ENCODE measurements around the gene CHST8. TPM values are rescaled to one million over a fixed set of nuclear protein-coding genes. Genes with fewer than 3 reads are reported as not detected.
A peak's percentile ranks its signal among the peaks of the same experiment; 100 is the strongest.

The CHST8 gene
- total and polyA plus RNA-seq, 2 experiments from 2014 or later, result 9.3 to 38.2 TPM

- DNase-seq (ENCODE audit: low spot score), result peak; percentile 82
- Histone ChIP-seq H3K4me1 (ENCODE audit: insufficient read depth) (no peaks in the 10 kb centered on the region), H3K79me2 (replicated peaks; ENCODE audit: insufficient read depth) (no peaks in the 10 kb centered on the region)
Measured at GRCh38 chr19:33771384-33772101, 149.8 kb downstream of the CHST8 start.

DNA sequence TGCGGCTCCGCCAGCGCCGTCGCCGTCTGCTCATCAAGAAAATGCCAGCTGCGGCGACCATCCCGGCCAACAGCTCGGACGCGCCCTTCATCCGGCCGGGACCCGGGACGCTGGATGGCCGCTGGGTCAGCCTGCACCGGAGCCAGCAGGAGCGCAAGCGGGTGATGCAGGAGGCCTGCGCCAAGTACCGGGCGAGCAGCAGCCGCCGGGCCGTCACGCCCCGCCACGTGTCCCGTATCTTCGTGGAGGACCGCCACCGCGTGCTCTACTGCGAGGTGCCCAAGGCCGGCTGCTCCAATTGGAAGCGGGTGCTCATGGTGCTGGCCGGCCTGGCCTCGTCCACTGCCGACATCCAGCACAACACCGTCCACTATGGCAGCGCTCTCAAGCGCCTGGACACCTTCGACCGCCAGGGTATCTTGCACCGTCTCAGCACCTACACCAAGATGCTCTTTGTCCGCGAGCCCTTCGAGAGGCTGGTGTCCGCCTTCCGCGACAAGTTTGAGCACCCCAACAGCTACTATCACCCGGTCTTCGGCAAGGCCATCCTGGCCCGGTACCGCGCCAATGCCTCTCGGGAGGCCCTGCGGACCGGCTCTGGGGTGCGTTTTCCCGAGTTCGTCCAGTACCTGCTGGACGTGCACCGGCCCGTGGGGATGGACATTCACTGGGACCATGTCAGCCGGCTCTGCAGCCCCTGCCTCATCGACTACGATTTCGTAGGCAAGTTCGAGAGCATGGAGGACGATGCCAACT is 150.5 kb downstream of the CHST8 start:
- H3K4me1 Mint-ChIP-seq, result no peaks in the 10 kb centered on the region
- no peaks in the 10 kb centered on the region for H3K4me1 ChIP-seq (ENCODE audit: insufficient read depth)
- no peak overlapping the region for H3K27ac ChIP-seq (ENCODE audit: low read depth)
- no peaks in the 10 kb centered on the region for H3K27me3 ChIP-seq (ENCODE audit: insufficient read depth)
- peaks cover 10% of the 10 kb centered on the region for H3K27me3 Mint-ChIP-seq (ENCODE audit: insufficient read depth, low read depth, poor library complexity)
- H3K4me2 ChIP-seq, result no peak overlapping the region
- H3K9me2 ChIP-seq (ENCODE audit: insufficient read depth), result no peaks in the 10 kb centered on the region
- H3K27ac Mint-ChIP-seq, result no peak overlapping the region
- peaks cover 4% of the 10 kb centered on the region; the same call in 1 of the 2 replicates for H4K20me1 ChIP-seq (replicated peaks; ENCODE audit: insufficient read depth)
- H3K9me3 Mint-ChIP-seq, result no peaks in the 10 kb centered on the region
- H3K36me3 ChIP-seq (ENCODE audit: insufficient read depth), result no peaks in the 10 kb centered on the region
- no peak overlapping the region for H3K4me3 Mint-ChIP-seq
- DNase-seq (ENCODE audit: low spot score) (no peak), ATAC-seq (no peak)
- no peak overlapping the region for H3K4me3 ChIP-seq
- no peaks in the 10 kb centered on the region for H3K79me2 ChIP-seq (replicated peaks; ENCODE audit: insufficient read depth)
- H2AFZ ChIP-seq, result no peak overlapping the region
- H3F3A ChIP-seq (replicated peaks; ENCODE audit: low read depth), result no peaks in the 10 kb centered on the region
- peaks cover 6% of the 10 kb centered on the region; the same call in 2 of the 3 replicates for H3K36me3 Mint-ChIP-seq (ENCODE audit: low read depth)
- TF ChIP-seq, protein P1, sequence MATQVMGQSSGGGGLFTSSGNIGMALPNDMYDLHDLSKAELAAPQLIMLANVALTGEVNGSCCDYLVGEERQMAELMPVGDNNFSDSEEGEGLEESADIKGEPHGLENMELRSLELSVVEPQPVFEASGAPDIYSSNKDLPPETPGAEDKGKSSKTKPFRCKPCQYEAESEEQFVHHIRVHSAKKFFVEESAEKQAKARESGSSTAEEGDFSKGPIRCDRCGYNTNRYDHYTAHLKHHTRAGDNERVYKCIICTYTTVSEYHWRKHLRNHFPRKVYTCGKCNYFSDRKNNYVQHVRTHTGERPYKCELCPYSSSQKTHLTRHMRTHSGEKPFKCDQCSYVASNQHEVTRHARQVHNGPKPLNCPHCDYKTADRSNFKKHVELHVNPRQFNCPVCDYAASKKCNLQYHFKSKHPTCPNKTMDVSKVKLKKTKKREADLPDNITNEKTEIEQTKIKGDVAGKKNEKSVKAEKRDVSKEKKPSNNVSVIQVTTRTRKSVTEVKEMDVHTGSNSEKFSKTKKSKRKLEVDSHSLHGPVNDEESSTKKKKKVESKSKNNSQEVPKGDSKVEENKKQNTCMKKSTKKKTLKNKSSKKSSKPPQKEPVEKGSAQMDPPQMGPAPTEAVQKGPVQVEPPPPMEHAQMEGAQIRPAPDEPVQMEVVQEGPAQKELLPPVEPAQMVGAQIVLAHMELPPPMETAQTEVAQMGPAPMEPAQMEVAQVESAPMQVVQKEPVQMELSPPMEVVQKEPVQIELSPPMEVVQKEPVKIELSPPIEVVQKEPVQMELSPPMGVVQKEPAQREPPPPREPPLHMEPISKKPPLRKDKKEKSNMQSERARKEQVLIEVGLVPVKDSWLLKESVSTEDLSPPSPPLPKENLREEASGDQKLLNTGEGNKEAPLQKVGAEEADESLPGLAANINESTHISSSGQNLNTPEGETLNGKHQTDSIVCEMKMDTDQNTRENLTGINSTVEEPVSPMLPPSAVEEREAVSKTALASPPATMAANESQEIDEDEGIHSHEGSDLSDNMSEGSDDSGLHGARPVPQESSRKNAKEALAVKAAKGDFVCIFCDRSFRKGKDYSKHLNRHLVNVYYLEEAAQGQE (IDR thresholded peaks at IDR 0.05; ENCODE audit: unreplicated experiment), result no peak
- TF ChIP-seq, protein P2, sequence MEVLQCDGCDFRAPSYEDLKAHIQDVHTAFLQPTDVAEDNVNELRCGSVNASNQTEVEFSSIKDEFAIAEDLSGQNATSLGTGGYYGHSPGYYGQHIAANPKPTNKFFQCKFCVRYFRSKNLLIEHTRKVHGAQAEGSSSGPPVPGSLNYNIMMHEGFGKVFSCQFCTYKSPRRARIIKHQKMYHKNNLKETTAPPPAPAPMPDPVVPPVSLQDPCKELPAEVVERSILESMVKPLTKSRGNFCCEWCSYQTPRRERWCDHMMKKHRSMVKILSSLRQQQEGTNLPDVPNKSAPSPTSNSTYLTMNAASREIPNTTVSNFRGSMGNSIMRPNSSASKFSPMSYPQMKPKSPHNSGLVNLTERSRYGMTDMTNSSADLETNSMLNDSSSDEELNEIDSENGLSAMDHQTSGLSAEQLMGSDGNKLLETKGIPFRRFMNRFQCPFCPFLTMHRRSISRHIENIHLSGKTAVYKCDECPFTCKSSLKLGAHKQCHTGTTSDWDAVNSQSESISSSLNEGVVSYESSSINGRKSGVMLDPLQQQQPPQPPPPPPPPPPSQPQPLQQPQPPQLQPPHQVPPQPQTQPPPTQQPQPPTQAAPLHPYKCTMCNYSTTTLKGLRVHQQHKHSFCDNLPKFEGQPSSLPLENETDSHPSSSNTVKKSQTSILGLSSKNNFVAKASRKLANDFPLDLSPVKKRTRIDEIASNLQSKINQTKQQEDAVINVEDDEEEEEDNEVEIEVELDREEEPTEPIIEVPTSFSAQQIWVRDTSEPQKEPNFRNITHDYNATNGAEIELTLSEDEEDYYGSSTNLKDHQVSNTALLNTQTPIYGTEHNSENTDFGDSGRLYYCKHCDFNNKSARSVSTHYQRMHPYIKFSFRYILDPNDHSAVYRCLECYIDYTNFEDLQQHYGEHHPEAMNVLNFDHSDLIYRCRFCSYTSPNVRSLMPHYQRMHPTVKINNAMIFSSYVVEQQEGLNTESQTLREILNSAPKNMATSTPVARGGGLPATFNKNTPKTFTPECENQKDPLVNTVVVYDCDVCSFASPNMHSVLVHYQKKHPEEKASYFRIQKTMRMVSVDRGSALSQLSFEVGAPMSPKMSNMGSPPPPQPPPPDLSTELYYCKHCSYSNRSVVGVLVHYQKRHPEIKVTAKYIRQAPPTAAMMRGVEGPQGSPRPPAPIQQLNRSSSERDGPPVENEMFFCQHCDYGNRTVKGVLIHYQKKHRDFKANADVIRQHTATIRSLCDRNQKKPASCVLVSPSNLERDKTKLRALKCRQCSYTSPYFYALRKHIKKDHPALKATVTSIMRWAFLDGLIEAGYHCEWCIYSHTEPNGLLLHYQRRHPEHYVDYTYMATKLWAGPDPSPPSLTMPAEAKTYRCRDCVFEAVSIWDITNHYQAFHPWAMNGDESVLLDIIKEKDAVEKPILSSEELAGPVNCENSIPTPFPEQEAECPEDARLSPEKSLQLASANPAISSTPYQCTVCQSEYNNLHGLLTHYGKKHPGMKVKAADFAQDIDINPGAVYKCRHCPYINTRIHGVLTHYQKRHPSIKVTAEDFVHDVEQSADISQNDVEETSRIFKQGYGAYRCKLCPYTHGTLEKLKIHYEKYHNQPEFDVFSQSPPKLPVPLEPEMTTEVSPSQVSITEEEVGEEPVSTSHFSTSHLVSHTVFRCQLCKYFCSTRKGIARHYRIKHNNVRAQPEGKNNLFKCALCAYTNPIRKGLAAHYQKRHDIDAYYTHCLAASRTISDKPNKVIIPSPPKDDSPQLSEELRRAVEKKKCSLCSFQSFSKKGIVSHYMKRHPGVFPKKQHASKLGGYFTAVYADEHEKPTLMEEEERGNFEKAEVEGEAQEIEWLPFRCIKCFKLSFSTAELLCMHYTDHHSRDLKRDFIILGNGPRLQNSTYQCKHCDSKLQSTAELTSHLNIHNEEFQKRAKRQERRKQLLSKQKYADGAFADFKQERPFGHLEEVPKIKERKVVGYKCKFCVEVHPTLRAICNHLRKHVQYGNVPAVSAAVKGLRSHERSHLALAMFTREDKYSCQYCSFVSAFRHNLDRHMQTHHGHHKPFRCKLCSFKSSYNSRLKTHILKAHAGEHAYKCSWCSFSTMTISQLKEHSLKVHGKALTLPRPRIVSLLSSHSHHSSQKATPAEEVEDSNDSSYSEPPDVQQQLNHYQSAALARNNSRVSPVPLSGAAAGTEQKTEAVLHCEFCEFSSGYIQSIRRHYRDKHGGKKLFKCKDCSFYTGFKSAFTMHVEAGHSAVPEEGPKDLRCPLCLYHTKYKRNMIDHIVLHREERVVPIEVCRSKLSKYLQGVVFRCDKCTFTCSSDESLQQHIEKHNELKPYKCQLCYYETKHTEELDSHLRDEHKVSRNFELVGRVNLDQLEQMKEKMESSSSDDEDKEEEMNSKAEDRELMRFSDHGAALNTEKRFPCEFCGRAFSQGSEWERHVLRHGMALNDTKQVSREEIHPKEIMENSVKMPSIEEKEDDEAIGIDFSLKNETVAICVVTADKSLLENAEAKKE (CRISPR knock-in tag; IDR thresholded peaks at IDR 0.05), result no peak
- TF ChIP-seq ZNF114 (CRISPR knock-in tag; IDR thresholded peaks at IDR 0.05), result no peak

More at GRCh38 chr19:33771384-33772101, 149.8 kb downstream of the CHST8 start:
- no peak overlapping the region for H3K4me2 ChIP-seq
- peaks cover 6% of the 10 kb centered on the region; the same call in 2 of the 3 replicates for H3K36me3 Mint-ChIP-seq (ENCODE audit: low read depth)
- no peaks in the 10 kb centered on the region for H3K9me3 Mint-ChIP-seq
- no peaks in the 10 kb centered on the region for H3K9me2 ChIP-seq (ENCODE audit: insufficient read depth)
- peak; percentile 80 for ATAC-seq
- no peak overlapping the region for H3K27ac Mint-ChIP-seq
- H3K36me3 ChIP-seq (ENCODE audit: insufficient read depth), result no peaks in the 10 kb centered on the region
- H2AFZ ChIP-seq, result no peak overlapping the region
- H4K20me1 ChIP-seq (replicated peaks; ENCODE audit: insufficient read depth), result peaks cover 4% of the 10 kb centered on the region; the same call in 1 of the 2 replicates
- H3K27me3 ChIP-seq (ENCODE audit: insufficient read depth), result no peaks in the 10 kb centered on the region
- H3K4me1 Mint-ChIP-seq, result no peaks in the 10 kb centered on the region
- H3K4me3 ChIP-seq, result no peak overlapping the region
- TF ChIP-seq CREB1 (CRISPR knock-in tag; IDR thresholded peaks at IDR 0.05; ENCODE audit: low read depth) (no peak), CTCF (conservative IDR thresholded peaks at IDR 0.05; ENCODE audit: low read depth in 2 of 2) (peak; percentile 91 to 95)
- no peak overlapping the region for H3K27ac ChIP-seq (ENCODE audit: low read depth)
- H3F3A ChIP-seq (replicated peaks; ENCODE audit: low read depth), result no peaks in the 10 kb centered on the region
- peaks cover 10% of the 10 kb centered on the region for H3K27me3 Mint-ChIP-seq (ENCODE audit: insufficient read depth, low read depth, poor library complexity)
- H3K4me3 Mint-ChIP-seq, result no peak overlapping the region

Data from GM23338 (cell line).